ENCODE results near the gene CCDC60. TPM values are rescaled to one million over a fixed set of nuclear protein-coding genes. Genes with fewer than 3 reads are reported as not detected.

Gene CCDC60, protein sequence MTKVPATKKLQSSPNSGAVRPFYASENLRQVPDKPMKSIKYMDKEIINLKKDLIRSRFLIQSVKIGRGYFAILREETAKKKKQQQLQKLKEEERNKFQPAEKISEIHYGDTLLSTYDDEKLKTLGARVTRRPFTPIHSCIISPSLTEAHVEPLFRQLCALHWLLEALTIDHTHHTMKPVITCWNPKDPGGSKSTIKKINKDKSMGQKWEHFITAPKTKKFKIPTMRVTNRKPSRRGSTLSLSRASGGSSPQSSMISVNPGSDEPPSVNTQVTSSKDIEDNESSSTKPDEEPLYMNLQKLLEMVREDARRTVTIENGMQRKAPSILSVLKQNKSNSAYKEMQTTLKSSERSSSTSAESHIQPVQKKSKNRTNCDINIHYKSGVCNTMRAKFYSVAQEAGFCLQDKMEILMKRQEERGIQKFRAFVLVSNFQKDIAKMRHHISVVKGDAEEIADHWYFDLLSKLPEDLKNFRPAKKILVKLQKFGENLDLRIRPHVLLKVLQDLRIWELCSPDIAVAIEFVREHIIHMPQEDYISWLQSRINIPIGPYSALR
- not detected for total RNA-seq

- Histone ChIP-seq H3K27ac (no peak within 1 kb of the TSS), H3K27me3 (no peaks in the 10 kb centered on the region), H3K4me3 (no peak within 1 kb of the TSS), H3K4me1 (no peaks in the 10 kb centered on the region), H3K9me3 (no peaks in the 10 kb centered on the region), H3K36me3 (no peaks in the 10 kb centered on the region)
- DNase-seq (ENCODE audit: low spot score), result no peak
- TF ChIP-seq CTCF (IDR thresholded peaks at IDR 0.05), result no peak
Measured at GRCh38 chr12:119334430-119335170, at the start of gene CCDC60. TSS of gene CCDC60 (plus strand) at chr12:119334729. CDS start at chr12:119335177, 448 bp downstream.

- no peak for TF ChIP-seq CTCF (IDR thresholded peaks at IDR 0.05)
- H3K27me3 ChIP-seq, result no peaks in the 10 kb centered on the region
- H3K27ac ChIP-seq, result no peak overlapping the region
- no peaks in the 10 kb centered on the region for H3K36me3 ChIP-seq
- H3K9me3 ChIP-seq, result no peaks in the 10 kb centered on the region
- no peaks in the 10 kb centered on the region for H3K4me1 ChIP-seq
- DNase-seq (ENCODE audit: low spot score), result no peak
- H3K4me3 ChIP-seq, result no peak overlapping the region
Measured at GRCh38 chr12:119288576-119288975, 46.0 kb upstream of the CCDC60 start.

DNA sequence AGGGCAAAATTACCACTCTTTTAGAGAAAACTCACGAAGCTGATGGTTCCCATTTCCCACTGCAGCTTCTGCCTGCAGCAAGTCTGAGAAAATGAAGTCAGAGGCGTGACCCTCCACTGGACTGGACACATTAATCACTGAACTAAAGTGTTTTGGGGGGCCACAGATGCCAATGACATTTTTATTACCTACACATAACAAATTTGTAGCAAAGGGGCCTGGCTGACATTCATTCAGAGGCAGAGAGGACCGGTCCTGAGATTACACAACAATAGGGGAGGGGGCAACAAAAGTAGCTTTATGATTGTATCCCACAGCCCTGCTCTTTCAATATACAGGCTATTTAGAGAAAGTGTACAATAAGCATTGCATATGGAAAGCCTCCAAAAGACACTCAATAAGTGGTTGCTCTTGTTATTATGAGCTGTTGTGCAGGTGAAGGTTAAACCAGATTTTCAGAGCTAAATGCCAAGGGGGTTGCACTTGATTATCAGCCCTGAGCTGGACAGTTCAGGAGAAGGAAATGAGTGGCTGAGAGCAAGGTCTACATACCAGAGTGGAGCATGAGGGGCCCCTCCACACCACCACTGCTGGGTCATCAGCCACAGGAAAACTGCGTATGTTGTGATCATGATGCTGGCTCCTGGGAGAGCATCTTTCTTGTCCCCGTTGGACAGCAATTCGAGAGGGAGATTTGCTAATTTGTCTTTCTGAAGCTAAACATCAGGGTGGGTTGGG is 41.5 kb upstream of the CCDC60 start:
- H3K27me3 ChIP-seq, result no peaks in the 10 kb centered on the region
- no peak for TF ChIP-seq CTCF (IDR thresholded peaks at IDR 0.05)
- H3K27ac ChIP-seq, result no peak overlapping the region
- DNase-seq (ENCODE audit: low spot score), result no peak
- H3K9me3 ChIP-seq, result no peaks in the 10 kb centered on the region
- no peaks in the 10 kb centered on the region for H3K4me1 ChIP-seq
- no peak overlapping the region for H3K4me3 ChIP-seq
- H3K36me3 ChIP-seq, result no peaks in the 10 kb centered on the region

DNA sequence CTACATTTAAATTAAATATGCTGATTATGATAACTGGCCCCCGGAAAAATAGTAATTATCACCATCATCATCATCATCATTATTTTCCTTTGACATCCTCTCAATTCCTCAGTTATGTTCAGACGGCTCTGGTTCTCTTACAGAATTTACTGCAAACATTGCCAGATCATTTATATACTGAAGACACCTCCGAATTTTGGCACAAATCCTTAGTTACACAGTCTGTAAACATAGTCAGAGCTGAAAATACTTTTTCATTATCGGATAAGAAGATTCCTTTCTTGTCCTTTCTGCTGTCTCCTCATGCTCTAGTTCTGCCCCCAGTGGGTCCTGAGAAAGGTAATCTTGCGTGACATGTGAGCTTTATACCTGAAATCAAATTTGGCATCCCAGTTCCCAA is 40.3 kb upstream of the CCDC60 start:
- no peak for DNase-seq (ENCODE audit: low spot score)
- Histone ChIP-seq H3K27ac (no peak overlapping the region), H3K9me3 (no peaks in the 10 kb centered on the region), H3K4me1 (no peaks in the 10 kb centered on the region), H3K4me3 (no peak overlapping the region), H3K27me3 (no peaks in the 10 kb centered on the region), H3K36me3 (no peaks in the 10 kb centered on the region)
- TF ChIP-seq CTCF (IDR thresholded peaks at IDR 0.05), result no peak

DNA sequence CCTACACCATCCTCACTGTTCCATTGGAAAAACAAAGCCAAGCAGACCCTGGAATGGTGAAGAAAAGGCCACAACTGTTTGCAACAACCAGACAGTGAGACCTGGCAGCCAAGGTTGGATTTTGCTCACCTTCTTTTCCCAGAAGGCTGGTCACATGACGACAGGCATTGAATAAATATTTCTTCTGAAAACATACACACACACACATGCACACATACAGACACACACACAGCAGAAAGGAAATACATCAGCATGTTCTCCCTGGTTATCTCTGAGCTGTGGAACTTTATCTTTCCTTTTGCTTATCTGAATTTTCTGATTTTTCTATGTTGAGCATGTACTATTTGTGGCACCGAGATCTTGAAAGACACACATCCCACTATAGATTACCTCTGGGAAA is 38.0 kb upstream of the CCDC60 start:
- Histone ChIP-seq H3K4me1 (no peaks in the 10 kb centered on the region), H3K4me3 (no peak overlapping the region), H3K27ac (no peak overlapping the region), H3K9me3 (no peaks in the 10 kb centered on the region), H3K36me3 (no peaks in the 10 kb centered on the region), H3K27me3 (no peaks in the 10 kb centered on the region)
- TF ChIP-seq CTCF (IDR thresholded peaks at IDR 0.05), result no peak
- DNase-seq (ENCODE audit: low spot score), result no peak

All from right atrium auricular region (tissue), 2 donors.